Umbilical cord (tissue), 2 donors: ENCODE data around the gene MACC1. TPM values are rescaled to one million over a fixed set of nuclear protein-coding genes. Genes with fewer than 3 reads are reported as not detected.
"Not testable (repeated sequence)": the region's sequence is repeated elsewhere in the genome, so short reads cannot be mapped to it uniquely, and the experiment has no call there.

Experiments
- DNase-seq: peaks from one replicate; pipeline ENCODE4 v3.0.0-alpha.2; 2015; ENCODE audit warnings: low spot score
- total RNA-seq: library from RNA; depleted of rRNA; stranded (reverse); fragments of >200 nt; gene quantifications from one replicate; pipeline ENCODE4 v1.2.3, GENCODE V29; 2014; ENCODE audit warnings: low replicate concordance; ENCODE audit not compliant: insufficient read depth

The MACC1 gene
- total RNA-seq, 1 donor from 2014 or later: 3.1 TPM

DNA sequence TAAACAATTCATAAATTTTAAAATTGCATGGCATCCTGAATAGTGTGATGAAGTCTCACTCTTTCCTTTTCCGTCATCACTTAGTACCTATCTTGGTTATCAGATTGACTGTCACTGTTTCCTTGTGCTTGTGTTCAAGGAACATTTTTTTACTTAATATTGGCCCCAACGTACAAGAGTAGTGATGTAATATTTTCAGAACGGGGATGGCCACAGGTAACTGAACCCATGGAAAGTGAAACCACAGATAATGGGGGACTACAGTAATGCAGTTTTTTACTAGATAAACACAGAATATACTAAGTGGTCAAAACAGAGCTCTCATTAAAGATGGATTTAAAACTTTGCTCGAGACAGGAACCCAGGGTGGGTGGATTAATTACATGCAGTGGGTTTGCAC, 85.4 kb downstream of the MACC1 start:
- DNase-seq: no peak

DNA sequence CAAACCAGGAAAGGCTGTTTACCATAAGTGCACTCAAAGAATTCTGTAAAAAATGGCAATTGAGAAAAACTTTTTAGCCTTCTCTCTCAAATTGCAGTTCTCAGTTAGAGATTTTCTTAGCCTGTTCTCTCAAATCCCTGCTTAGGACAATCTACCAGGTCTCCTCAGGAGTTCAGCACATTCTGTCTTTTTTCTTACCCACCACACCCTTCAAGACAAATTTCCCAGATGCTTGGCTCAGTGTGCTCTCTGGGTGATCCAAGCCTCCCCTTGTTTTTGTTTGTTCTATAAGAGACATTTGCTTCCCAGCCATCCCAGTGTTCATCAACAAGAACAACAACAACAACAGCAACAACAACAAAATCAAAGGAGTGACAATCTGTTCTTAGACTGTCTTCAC, 87.3 kb downstream of the MACC1 start:
- peak; percentile 20 for DNase-seq

DNA sequence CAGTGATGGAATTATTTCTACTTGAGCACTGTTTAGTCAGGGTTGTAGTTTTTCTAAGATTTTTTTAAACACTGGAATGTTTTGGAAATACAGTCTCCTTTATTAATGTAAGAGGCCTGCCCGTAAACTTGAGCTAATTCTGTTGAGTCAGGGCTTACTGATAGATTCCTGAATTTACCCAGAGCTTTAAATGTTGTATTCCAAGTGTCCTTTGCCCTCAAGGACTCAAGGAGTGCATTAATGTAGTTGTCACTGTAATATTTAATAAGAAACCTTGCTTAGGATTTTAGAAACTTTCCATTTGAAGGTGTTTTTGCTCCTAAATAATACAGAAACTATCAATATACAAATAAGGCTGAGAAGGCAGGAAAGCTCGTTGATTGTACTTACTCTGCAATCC, 89.2 kb downstream of the MACC1 start:
- DNase-seq: peak; percentile 66

- DNase-seq: not testable (repeated sequence)
Observed at GRCh38 chr7:20126060-20126459, 91.1 kb downstream of the MACC1 start.

- DNase-seq: not testable (repeated sequence)
Observed at GRCh38 chr7:20124087-20124486, 93.1 kb downstream of the MACC1 start.

GRCh38 chr7:20122653-20123316, 94.4 kb downstream of the MACC1 start:
- not testable (repeated sequence) for DNase-seq

DNA sequence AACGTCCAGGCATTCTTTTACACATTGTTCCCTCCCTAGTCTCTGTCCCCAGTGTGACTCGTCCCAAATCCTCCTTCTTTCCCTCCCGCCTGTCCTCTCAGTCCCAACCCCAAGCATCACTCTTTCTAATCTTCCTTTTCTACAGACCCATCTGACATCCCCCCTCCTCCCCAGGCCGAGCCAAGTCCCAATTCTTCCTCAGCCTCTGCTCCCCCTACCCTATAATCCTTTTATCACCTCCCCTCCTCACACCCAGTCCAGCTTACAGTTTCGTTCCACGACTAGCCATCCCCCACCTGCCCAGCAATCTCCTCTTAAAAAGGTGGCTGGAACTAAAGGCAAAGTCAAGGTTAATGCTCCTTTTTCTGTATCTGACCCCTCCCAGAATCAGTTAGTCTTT, 95.1 kb downstream of the MACC1 start:
- DNase-seq: no peak

DNA sequence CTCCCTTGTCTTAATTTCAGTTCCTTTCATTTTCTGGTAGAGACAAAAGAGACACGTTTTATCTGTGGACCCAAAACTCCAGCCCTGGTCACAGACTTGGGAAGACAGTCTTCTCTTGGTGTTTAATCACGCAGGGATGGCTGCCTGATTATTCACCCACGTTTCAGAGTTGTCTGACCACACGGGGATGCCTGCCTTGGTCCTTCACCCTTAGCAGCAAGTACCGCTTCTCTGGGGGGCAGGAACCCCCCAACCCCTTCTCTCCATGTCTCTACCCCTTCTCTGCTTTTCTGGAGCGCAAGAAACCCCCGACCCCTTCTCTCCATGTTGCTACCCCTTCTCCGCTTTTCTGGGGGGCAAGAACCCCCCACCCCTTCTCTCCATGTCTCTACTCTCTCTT, 95.8 kb downstream of the MACC1 start:
- no peak for DNase-seq

DNA sequence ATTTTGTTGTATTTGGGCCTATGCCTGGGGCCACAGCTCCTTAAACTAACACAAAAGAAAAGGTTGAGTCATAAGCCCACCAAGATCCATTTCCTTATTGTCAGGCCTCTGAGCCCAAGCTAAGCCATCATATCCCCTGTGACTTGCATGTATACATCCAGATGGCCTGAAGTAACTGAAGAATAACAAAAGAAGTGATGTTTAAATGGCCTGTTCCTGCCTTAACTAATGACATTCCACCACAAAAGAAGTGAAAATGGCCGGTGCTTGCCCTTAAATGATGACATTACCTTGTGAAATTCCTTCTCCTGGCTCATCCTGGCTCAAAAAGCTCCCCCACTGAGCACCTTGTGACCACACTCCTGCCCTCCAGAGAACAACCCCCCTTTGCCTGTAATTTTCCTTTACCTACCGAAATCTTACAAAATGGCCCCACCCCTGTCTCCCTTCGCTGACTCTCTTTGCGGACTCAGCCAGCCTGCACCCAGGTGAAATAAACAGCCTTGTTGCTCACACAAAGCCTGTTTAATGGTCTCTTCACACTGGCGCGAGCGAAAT, 96.5 kb downstream of the MACC1 start:
- not testable (repeated sequence) for DNase-seq

- DNase-seq: no peak
Observed at GRCh38 chr7:20116869-20117268, 100.3 kb downstream of the MACC1 start.

DNA sequence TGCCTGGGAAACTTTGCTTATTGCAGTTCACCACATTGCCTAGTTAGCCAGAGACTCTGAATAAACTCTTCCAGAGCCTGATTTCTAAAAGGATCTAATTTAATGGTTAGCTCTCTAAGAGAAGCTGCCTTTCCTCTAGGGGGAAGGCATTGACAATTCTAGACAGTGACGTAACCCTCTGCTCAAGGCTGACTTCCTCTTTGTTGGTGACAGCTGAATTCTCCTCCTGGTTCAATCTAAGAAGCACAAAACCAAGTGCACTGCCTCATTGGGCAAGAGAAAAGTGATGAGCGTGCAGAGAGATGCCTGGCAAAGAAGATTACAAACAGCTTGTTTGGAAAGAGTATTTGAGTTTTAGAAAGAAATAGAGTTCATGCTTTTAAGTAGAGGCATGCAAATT, 102.7 kb downstream of the MACC1 start:
- peak; percentile 37 for DNase-seq

DNA sequence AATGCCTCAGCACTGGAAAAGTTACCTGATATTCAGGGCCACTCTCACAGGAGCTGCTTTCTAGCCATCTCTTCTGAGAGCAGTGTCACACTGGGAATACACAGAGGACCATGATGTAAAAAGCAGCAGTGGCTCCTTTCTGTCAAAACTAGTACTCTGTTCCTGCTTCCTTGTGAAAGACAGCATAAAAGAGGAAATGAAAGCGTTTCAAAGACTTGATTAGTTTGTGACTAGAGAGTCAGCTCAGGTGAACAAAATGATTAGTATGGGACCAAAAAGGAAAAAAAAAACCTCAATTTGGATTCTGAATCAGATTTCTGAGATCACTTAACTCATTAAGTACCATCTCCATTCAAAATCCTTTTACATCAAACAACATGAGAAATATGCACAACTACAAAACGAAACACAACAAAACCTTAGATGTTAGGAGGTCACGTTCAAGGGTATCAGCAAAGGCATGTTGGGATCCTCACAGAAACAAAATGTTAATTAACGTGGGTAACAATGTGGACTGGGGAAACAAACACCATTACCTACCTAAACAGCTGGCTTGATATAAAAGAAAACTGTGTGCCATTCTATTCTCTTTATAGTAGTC, 103.7 kb downstream of the MACC1 start:
- no peak for DNase-seq

DNA sequence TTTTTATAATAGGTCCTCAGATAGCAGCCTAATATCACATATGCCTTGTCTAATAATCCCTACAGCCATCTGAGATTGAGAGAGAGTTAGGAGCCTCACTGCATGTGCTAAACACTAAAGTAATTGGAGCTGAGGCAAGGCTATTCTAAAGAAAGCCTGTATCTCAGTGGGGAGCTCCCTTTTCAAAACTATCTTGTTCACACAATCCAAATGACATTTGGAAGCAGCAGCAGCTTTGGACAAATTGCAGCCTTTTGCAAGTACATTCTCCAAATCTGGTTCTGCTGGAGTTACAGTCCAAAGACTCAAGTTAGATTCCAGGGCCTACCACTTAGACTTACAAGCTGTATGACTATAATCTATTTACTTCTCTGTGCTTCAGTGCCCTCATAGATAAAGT, 104.5 kb downstream of the MACC1 start:
- DNase-seq: no peak

DNA sequence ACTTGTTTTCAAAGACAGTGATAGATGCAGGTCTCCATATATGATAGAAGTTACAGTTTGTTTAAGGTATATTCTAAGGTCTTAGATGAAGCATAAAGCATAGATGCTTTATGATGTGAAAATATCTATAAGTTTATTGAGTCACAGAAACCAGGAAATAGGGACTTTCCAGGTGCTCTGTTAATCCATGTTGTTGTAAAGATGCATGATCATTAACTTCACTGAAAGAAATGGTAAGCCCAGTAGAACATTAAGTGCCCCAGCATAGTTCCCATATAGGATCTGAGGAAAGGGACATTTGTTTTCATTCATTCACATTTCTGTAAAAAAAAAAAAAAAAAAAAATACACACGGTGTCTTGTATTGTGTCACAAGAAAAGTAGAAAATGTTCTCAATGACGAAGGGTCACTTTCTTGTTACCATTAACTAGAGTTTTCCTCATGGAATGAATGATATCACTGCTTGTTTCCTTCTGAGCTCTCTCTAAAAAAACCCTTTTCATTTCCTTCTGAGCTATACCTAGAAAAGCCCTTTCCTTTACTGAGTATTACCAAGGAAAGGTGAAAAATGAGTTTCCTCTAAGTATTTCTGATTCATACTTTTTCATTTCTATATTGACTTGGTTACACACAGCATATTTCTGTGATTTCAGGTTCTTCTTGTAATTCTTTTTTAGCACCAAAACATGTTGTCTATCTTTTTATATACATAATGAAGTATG, 105.2 kb downstream of the MACC1 start:
- no peak for DNase-seq

DNA sequence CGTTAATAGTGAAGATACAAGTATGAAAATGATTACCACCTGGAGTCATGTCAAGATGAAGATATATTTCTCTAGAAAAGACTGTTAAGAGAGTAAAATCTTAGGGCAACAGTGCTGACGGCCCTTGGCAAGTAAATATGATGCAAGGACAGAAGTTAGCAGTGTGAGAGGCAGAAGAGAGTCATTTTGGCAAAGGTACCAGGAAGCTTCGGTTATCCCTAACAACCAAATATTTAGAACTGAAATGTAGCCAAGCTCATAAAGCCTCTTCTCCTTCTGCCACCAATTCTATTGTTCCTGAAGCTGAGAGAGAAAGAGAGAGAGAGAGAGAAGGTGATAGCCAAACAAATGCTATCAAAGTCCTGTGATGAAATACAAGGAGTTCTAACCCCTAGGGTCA, 109.6 kb downstream of the MACC1 start:
- DNase-seq: no peak

DNA sequence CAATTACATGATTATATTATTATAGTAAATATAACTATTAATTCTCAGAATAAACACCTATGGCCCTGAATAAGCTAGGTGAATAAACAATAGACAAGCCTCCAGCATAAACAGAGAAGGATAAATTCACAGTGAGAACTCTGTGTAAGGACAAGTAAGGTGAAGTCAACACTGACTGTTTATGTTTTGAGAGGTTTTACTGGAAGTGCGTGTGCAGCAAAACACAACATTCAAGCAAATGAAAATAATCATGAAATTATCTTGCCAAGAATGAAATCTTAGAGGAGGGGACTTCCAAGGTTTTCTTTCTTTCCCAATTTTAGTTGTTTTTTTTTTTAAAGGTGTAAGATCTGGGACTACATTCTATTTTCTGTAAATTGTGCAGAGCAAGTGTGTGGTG, 112.5 kb downstream of the MACC1 start:
- no peak for DNase-seq

DNA sequence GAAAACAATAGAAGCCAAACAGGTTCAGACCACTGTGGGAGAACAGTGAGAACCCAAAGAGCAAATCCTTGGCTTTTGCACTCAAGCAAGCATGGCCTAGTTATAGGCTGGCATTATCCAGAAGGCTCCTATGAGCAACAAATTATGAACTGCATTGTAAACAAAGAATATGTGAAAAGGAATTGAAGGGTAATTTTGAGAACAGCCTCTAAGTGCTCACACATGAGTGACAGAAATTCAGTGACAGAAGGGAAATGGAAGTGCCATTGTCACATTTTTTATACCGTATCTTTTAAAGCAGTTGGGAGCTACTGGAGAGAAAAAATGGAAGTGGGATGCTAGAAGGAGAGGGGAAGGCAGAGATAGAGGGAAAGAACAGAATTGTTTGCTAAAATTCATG, 114.2 kb downstream of the MACC1 start:
- no peak for DNase-seq

GRCh38 chr7:20095862-20096261, 121.3 kb downstream of the MACC1 start:
- DNase-seq: no peak

DNA sequence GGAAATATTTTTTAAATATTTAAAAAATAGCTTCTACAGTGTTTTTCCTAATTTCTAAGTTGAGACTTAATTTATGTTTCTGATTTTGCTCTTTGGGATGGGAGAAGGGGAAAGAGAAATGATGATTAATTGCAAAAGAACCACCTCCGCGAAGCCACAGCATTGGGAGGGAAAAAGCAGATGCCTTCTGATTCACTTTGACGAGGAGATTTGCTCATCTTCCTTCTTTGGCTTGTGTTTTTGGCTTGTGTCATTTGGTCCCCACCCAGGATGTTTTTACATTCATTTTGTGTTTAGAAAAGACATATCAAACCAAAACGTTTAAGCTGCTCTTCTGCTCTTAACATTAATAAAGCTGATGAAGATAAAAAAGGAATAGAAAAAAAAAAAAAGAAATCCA, 121.7 kb downstream of the MACC1 start:
- no peak for DNase-seq

GRCh38 chr7:20089431-20089830, 127.8 kb downstream of the MACC1 start:
- DNase-seq: no peak

- DNase-seq: peak; percentile 97
Observed at GRCh38 chr7:20085086-20085485, 132.1 kb downstream of the MACC1 start.
